ENCODE results near the gene NLRP8. TPM values are rescaled to one million over a fixed set of nuclear protein-coding genes. Genes with fewer than 3 reads are reported as not detected.
"Not testable (repeated sequence)": the region's sequence is repeated elsewhere in the genome, so short reads cannot be mapped to it uniquely, and the experiment has no call there.

Gene NLRP8
- polyA plus RNA-seq (ENCODE audit: insufficient read length in 4 of 4) = not detected

GRCh38 chr19:55947532-55947931, at the start of gene NLRP8:
Gene NLRP8, plus strand, starts transcription at chr19:55947832.
- DNase-seq (ENCODE audit: low read depth in 4 of 4, low spot score in 3 of 4) = no peak

GRCh38 chr19:55898911-55899310, 48.7 kb upstream of the NLRP8 start:
- no peak for DNase-seq (ENCODE audit: low read depth in 4 of 4, low spot score in 3 of 4)

DNA sequence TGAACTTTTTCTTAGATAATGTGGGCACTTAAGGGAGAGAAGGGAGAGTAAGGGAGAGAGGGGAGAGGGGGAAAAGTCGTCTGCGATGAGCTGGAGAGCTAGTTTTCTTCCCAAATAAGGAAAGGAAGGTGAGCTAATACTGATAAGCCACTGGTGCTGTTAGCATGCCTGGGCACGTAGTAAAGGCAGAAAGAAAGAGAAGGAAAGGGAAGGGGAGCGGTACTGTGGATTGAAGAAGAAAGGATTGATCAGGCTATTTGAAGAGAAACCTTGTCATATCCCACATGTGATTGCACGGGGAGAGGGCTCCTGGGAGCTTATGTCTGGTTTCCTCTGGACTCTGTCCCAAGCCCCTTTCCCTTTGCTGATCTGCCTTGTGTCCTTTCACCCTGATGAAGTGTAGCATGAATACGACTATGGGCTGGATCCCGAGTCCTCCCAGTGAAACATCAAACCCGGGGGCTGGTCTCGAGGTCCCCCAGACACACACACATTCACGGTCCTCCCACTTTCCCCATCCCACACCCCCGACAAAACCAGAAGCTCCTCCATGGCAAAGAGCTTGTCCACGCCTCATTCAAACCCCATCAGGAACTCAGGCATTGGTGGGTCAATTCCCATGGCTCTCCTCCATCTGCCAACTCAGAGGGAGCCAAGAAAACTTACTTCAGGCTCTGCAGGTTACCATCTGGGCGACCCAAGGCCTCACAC, 46.1 kb upstream of the NLRP8 start:
- DNase-seq (ENCODE audit: low read depth in 4 of 4, low spot score in 3 of 4) = no peak

DNA sequence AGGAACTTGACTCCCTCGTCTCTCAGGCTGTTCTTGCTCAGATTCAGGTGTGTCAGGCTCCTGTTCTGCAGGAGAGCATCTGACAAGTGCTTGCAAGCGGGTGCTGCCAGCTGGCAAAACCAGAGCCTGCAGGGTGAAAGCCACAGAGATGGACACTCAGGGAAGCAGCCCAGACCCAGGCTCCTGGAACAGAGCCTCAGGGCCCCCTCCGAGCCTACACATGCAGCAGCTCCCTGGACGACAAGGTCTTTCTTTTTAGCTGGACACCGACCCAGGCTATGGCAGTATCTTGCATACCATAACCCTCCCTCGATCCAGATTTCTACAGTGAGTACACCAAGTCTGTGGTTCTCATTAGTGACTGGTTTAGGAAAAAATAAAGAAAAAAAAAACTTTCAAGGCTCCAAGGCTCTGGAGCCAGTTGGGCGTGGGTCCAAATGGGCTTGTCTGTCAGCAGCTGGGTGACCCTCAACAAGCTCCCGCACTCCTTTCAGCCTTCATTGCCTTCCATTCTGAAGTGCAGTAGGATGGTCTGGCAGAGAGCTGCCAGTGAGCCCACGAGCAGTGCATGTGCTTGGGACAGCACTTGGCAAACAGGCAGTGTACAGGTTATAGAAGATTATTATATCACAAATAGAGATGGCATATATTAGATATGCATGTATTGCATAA, 45.4 kb upstream of the NLRP8 start:
- no peak for DNase-seq (ENCODE audit: low read depth in 4 of 4, low spot score in 3 of 4)

- DNase-seq (ENCODE audit: low read depth in 4 of 4, low spot score in 3 of 4) = no peak
Measured at GRCh38 chr19:55907286-55907685, 40.3 kb upstream of the NLRP8 start.

DNA sequence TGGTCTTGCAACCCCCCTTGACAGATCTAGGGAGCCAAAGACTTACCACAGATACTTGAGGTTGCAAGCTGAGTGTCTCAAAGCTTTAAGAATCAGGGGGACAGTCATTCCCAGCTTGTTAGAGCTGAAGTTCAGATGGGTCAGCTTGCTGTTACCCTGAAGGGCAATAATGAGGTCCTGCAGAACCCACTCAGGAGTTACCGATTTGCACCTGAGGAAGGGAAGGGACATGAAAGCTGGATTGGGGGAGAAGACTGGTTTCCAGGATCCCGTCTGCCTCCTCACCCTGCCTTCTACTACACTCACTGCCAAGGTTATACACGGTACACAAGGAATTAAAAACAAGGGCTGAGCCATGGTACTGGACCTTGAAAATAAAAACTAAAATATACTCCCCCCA, 39.9 kb upstream of the NLRP8 start:
- no peak for DNase-seq (ENCODE audit: low read depth in 4 of 4, low spot score in 3 of 4)

GRCh38 chr19:55909801-55910200, 37.8 kb upstream of the NLRP8 start:
- DNase-seq (ENCODE audit: low read depth in 4 of 4, low spot score in 3 of 4) = no peak

DNA sequence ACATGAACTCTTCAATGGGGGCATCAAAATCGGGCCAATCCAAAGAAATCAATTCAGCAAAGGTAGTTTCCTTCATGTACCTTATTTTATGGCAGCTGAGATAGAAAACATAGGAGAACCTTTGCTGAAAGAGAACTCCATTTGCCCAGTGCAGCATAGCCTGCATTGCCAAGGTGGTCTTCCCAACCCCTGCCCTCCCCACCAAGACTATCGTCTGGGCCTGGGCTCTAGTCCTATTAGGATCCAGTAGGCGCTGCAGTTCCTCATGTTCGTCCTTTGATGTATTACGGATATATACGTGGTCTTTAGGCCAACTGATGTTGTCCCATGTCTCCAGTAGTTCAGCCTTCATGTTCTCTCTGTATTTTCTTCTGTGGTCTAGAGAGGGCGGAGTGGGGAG, 34.7 kb upstream of the NLRP8 start:
- DNase-seq (ENCODE audit: low read depth in 4 of 4, low spot score in 3 of 4) = no peak

DNA sequence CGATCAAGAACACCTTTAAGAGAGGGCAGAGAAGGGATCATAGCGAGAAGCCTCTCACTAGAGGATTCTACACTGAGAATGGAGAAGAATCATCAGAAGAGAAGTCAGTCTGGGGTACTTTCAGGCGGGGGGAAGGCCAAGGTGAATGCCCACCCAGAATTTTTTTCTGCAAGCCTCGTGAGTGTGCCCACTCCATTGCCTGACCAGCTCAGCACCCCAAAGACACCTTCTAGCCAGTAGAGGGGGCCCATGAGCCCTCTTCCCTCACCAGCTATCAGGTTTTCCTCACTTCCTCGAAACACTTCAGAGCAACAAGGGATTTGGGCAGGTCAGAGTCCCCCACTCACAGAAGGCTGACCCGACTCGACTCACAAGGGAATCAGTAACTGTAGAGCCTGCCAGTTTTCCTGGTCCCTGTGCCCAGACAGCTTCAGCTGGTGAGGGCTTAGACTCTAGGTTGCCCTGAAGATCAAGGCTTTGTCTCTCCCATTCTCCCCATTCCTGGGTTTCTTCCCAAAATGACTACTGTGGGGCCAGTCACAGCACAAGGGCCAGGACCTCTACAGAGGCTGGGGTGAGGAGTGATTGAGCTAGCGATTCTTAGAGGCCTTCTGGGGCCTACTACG, 33.9 kb upstream of the NLRP8 start:
- no peak for DNase-seq (ENCODE audit: low read depth in 4 of 4, low spot score in 3 of 4)

DNA sequence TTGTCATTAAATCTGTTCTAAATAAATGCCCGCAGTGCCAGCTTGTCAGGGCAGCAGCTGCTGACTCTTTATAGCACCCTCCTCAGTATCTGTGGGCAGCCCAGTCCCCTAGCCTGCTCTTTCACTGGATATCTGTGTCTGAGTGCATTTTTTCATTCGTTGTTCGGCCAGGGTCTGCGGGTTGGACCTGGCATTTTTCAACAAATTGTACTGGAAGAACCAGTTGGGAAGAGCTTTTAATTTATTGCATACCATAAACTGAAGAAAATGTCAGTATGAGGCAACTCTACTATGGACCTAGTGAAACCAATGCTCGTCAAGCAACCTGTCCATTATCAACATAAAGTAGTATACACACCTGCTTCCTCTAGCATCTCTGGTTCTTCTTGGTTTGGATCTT, 24.1 kb upstream of the NLRP8 start:
- DNase-seq (ENCODE audit: low read depth in 4 of 4, low spot score in 3 of 4) = no peak

DNA sequence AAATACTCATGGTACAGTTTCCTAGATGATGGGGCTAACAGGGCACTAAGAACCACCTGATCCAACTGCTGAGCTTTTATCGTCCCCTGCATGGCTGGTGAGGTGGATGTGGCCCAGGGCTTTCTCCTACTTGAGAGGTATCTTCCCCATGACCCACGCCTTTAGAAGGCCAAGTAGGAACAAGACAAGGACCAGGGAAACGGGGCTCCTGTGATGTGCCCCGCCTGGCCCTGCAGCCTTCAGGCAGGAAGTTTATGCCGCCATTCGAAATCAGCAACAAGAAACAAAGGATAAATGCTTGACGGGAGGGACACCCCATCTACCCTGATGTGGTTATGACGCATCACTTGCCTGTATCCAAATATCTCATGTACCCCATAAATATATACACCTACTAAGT, 19.6 kb upstream of the NLRP8 start:
- DNase-seq (ENCODE audit: low read depth in 4 of 4, low spot score in 3 of 4) = no peak

- not testable (repeated sequence) for DNase-seq (ENCODE audit: low read depth in 4 of 4, low spot score in 3 of 4)
Measured at GRCh38 chr19:55929258-55929657, 18.4 kb upstream of the NLRP8 start.

DNA sequence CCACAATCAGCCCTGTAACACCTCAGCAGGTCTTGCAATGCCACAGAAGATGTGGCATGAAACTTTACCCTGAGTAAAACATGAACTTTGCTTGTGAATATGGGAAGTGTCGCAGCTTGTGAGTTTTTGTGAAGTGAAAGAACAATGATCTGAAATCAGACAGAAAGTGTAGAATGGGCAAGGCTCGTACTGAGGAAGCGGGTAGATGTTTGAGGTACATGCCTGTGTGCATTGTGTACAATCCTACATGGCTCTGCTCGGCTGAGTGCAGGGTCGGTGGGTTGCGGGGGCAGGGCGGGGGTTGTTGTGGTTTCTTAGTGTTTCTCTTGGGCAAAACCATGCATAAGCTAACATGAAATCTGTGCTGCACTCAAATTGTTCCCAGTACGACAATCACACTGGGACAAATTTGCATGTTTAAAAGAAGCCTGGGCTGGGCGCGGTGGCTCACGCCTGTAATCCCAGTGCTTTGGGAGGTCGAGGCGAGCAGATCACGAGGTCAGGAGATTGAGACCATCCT, 16.6 kb upstream of the NLRP8 start:
- no peak for DNase-seq (ENCODE audit: low read depth in 4 of 4, low spot score in 3 of 4)

GRCh38 chr19:55931936-55932386, 15.7 kb upstream of the NLRP8 start, which contains the start of gene NLRP13:
Gene NLRP13, minus strand, starts transcription at chr19:55932336. Its CDS starts 25 bp downstream, at chr19:55932311.
- DNase-seq (ENCODE audit: low read depth in 4 of 4, low spot score in 3 of 4) = no peak

- DNase-seq (ENCODE audit: low read depth in 4 of 4, low spot score in 3 of 4) = no peak
Measured at GRCh38 chr19:55935206-55935605, 12.4 kb upstream of the NLRP8 start.

GRCh38 chr19:55939206-55939605, 8.4 kb upstream of the NLRP8 start:
- DNase-seq (ENCODE audit: low read depth in 4 of 4, low spot score in 3 of 4) = no peak

DNA sequence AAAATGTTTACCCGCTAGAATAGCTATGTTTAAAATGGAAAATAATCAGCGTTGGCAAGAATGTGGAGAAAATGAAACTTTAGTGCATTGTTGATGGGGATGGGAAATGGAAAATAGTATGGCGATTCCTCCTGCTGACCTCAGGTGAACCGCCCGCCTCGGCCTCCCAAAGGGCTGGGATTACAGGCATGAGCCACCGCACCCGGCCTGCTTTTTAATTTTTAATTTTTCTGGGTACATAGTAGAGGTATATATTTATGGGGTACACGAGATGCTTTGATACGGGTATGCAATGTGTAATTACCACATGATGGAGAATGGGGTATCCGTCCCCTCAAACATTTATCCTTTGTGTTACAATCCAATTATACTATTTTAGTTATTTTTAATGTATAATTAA, 7.3 kb upstream of the NLRP8 start:
- DNase-seq (ENCODE audit: low read depth in 4 of 4, low spot score in 3 of 4) = no peak

GRCh38 chr19:55950566-55950965, 2.9 kb downstream of the NLRP8 start:
- not testable (repeated sequence) for DNase-seq (ENCODE audit: low read depth in 4 of 4, low spot score in 3 of 4)

GRCh38 chr19:55956431-55956830, 8.8 kb downstream of the NLRP8 start:
- DNase-seq (ENCODE audit: low read depth in 4 of 4, low spot score in 3 of 4) = no peak

GRCh38 chr19:55958356-55958755, 10.7 kb downstream of the NLRP8 start:
- DNase-seq (ENCODE audit: low read depth in 4 of 4, low spot score in 3 of 4) = no peak

- DNase-seq (ENCODE audit: low read depth in 4 of 4, low spot score in 3 of 4) = no peak
Measured at GRCh38 chr19:55959996-55960675, 12.5 kb downstream of the NLRP8 start.

Data from left renal pelvis (tissue), 4 donors.